ENCODE measurements around the gene ZFYVE28.
"Not testable (repeated sequence)": the region's sequence is repeated elsewhere in the genome, so short reads cannot be mapped to it uniquely, and the experiment has no call there.

ZFYVE28 gene

DNA sequence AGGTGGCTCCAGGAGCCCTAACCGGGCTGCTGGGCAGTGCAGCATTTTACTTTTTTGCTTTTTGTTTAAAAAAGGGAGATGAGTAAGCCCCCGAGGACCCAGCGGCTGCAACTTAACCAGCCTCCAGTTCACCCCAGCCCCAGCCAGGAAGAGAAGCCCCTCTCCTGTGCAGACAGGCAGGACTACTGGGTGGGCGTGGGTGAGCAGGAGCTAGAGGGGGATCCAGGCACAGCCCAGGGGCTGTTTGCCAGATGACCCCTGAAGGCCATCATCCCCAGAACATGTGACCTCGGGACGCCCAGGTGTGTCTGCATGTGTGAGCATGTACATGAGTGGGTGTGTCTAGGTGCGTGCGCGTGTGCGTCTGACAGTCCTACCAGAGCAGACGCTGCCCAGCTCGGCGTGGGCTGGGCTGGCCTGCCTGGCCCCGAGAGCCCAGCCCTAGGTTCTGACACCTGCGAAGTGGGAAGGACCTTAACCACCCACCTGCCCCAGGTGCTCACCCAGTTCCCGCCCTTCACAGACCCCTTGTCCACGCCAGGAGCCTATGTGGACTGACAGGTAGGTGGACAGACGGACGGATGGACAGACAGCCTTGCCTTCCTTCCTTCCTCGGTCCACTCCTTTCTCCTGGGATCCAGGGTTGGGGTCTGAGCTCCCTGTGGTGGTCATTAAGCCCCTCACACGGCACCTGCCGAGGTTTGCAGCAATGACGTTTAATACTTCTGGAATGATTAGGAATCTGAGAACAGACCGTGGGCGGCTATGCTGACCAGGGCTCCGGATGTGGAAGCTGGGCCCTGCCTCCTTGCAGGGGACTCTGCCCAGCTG is 168.7 kb downstream of the ZFYVE28 start:
- no peak for DNase-seq (ENCODE audit: low read depth in 2 of 2)

DNA sequence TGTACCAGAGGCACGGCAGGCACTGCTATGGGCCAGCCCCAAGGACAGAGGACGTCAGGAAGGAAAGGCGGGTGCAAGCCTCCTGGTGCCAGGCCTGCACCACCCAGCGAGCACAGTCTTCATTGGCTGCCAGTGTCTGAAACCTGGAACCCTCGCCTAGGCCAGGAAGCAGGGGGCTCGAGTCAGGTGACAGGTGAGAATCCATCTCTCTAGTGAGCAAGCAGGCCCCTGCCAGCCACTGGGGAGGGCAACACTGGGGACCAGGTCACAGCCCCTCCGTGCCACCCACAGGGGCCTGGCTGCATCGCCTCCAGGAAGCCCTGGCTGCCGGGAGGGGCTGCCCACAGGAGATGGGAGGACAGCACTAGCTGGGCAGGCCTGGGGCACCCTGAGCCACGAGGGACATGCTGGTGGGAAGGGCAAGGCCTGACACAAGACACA is 169.6 kb downstream of the ZFYVE28 start:
- DNase-seq (ENCODE audit: low read depth in 2 of 2) = no peak

DNA sequence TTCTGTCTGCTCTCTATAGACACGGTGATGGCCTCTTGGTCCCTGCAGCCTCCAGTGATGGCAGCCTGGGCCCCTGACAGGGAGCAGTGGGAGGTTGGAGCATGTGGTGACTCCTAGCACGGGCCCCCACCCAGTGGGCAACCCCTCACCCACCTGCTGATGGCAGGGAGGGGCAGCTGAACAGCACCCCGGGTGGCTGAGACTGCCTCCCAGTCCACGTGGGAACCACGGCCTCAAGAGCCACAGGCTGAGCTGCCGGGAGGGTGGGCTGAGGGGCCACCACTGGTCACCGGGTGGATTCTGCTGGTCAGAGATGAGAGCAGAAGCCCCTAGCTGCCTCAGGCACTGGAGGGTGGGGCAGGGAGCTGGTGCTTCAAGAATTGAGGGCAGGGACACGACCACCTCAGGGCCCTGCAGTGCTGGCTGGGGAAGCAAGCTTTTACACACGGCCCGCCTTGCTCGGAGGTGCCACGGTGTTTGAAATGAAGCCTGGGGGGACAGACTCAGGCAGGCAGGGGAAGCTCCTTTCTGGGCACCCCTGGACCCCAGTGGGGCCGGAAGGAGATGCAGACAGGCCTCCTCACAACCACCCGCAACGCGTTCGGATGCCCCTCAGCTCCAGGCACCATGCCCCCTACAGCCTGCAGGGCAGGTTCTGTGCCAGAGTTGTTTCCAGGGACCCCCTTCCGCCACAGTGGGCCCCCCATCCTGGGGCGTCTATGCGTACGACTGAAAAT is 170.2 kb downstream of the ZFYVE28 start:
- no peak for DNase-seq (ENCODE audit: low read depth in 2 of 2)

DNA sequence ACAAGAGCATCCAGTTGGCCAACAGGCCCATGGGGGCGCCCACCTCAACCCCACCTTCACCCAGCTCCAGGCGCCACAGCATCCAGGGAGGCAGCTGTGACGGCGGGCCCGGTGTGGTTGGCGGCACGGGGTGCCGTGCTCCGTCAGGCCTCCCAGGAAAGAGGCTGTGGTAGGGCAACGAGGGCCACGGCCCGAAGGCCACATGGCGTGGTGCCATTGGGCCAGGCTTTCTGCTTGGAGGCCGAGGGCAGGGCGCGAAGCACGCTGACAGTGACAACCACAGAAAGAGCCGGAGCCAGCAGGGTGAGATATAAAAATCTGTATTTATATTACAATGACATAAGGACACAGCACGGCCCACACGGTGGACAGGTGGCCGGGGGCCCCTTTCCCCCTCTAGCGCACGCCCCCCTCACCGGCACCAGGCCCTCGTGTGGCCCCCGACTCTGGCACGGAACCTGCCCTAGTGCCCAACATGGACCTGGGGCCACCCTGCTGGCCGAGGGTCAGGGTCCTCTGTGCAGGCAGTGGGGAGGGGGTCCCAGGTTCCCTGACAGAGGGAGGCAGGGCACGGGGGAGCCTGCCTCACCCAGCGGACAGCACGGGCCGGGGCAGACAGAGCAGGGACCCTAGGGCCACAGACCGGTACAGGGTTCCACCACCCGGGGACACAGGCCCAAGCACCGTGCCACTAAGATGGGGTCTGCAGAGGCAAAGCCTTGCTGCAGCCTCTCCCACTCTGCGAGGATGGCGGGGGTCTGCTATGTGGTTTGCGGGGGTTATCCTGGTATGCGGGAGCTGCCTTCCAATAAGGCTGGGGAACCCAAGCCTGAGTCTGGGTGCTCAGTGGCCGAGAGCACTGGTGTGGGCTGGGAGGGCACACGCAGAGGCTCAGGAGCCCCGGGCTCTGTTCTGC is 171.1 kb downstream of the ZFYVE28 start:
- DNase-seq (ENCODE audit: low read depth in 2 of 2) = no peak

DNA sequence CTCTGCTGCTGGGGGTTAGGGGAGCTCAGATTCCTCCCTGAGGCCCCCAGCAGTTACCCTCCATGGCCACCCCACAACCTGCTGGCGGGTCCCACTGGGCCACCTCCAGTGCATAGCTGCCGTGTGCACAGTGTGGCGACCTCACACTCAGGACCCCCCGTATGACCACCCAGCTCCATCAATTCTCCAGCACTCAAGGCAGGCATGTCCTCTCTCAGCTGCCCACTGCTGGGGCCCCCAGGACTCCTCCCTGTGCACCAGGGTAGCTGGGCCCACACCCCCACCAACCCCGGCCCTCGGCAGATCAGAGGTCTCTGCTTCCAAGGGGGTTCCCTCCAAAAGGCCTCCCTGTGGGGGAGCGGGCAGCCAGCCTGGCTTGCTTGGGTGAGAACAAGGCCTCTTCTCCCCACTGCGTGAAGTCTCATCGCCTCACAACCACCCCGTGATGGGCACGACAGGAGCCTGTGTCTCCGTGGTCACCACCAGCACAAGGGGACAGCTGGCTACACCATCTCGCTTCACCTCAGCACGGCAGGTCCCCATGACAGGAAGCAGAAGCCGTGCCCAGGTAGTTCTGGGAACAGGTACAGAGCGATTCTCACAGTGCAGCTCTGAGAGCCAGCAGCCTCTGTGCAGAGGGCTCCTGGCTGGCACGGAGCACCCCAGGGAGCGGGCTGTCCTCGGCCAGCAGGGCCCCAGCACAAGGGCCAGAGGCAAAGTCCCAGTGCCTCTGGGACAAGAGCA is 171.9 kb downstream of the ZFYVE28 start:
- no peak for DNase-seq (ENCODE audit: low read depth in 2 of 2)

DNA sequence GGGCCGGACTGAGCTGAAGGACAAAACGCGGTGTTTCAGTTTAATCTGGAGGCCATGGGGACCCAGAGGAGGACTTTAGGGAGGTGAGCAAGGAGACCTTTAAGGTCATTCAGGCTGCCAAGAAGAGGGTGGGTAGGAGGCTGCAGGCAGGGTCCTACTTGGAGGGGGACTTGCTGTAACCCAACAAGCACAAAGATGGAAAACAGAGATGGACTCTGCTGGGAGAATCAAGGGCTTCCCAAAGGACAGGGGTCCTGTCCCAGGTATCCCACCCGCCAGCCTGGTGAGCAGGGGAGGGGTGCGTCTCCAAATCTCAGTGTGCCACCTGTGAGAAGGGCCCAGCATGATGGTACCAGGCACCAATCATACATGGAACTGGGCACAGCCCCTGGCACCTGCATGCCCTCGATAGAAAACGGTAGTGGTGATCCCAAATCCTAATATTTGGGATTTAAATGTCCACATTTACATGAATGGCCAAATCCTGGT is 172.6 kb downstream of the ZFYVE28 start:
- DNase-seq (ENCODE audit: low read depth in 2 of 2) = no peak

DNA sequence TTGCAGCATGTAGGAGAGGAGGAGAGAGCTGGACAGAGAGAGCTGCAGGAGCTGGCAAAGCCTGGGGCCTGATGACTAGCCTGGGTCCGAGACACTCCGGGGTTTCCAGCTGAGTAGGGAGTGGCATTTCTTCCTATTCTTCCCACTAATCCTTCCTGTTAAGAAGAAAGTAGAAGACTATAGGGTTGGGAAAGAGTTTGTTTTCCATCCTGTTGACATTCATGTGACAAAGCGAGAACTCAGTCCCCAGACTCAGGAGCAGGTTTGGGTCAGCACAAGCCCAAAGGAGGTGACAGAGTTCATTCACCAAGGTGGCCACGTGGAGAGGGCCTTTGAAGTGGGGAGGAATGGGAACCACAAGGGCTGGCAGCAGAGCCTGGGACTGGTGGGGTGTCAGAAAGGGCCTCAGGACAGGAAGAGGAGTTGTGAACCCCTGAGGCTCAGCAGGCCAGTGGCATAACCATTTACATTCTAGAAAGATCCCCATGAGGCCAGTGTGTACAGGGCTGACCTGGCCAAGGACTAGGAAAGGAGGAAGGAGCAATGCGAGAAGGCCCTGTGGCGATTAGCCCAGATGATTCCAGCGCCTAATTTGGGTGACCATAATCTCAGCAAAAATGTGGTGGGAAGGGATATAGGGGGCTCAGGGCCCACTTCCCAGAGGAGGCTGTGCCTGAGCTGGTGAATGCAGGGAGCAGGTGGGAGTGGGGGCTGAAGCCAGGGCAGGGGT is 173.2 kb downstream of the ZFYVE28 start:
- no peak for DNase-seq (ENCODE audit: low read depth in 2 of 2)

DNA sequence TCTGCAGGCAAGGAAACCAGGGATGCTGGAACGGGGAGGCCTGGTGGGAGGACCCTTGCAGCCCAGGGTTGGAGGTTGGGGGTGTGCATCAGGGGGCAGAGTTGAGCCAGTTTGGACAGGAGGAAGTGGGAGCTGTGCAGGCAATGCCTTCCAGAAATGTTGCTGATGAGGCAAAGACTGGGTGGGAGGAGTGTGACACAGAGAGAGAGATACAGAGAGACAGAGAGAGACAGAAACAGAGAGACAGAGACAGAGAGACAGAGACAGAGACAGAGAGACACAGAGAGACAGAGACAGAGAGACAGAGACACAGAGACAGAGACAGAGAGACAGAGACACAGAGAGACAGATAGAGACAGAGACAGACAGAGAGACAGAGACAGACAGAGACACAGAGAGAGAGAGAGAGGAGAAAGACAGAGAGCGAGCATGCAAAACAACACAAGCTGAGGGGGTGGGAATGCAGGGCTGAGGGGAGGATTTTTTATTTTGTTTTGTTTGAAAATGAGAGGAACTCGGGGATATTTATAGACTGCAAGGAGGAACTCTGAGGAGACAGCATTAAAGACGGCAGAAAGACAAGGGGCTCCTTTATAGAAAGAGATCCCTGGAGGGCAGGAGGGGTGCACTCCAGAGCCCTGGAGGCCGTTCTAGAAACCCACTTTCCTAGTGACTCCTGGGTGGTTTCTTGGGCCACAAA is 174.6 kb downstream of the ZFYVE28 start:
- DNase-seq (ENCODE audit: low read depth in 2 of 2) = no peak

DNA sequence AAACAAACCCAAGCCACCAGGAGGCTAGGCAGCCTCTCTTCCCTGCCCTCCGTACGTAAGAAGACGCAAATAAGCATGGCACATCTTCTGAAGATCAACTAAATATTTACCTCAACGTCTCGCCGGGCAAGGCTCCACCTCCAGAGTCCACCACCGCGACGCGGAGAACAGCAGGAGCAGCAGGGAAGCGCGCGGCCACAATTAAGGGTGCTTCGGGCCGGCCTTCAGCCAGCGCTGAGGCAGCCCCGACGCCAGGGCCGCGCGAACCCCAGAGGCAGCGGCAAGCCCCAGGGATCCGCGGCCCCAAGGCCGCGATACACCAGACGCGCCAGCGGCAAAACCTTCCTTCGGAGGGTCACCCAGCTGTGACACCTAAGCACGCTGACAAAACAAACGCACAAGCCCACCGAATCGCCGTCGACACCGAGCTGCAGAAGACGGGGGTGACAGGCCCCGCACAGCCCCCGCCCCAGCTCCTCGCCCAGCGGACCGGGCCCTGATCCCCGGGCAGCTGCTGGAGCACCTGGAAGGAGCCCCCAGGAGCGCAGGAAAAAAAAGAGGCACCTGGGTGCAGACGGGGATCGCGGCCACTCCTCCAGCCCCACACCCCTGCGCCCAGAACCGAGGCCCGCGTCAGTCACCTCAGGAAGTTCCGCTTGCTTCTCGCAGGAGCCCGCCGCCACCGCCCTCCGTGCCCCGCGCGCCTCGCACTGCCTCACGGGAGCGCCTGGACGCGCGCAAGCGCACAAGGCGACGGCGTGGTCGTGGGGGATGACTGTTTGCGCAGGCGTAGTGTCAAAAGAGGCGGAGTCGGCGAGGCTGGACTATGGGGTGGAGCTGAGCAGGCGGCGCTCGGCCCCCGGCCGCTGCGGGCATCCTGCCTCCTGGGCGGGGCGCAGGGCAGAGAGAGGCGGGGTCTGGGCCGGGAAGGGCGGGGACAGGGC is 176.8 kb downstream of the ZFYVE28 start, which contains the start of the genes HAUS3 and POLN:
Gene HAUS3 (minus strand): TSS at position 712 of the 944 bp plus-strand sequence. CDS start 1,175 bp downstream, outside the sequence.
Gene POLN (minus strand): TSS at position 712 of the 944 bp plus-strand sequence. CDS start 12,890 bp downstream, outside the sequence.
- peak; percentile 97 to 98 for DNase-seq (ENCODE audit: low read depth in 2 of 2)

DNA sequence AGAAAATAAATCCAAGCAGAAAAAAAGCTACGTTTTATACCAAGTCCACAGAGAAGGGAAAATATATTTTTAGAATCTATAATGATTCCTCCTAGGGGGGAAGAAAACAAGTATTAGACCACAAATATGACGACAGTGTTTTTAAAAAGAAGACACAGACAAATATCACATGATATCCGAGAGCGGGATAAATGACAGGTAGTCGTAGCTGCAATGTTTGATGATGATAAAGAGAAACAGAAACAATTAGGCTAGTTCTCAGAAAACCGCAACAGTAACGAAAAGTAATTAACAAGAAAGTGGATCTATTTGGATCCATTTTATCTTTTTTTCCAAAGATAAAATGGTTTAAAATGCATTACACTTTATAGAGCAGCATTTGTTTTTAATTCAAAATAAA is 177.4 kb downstream of the ZFYVE28 start:
- DNase-seq (ENCODE audit: low read depth in 2 of 2) = no peak

DNA sequence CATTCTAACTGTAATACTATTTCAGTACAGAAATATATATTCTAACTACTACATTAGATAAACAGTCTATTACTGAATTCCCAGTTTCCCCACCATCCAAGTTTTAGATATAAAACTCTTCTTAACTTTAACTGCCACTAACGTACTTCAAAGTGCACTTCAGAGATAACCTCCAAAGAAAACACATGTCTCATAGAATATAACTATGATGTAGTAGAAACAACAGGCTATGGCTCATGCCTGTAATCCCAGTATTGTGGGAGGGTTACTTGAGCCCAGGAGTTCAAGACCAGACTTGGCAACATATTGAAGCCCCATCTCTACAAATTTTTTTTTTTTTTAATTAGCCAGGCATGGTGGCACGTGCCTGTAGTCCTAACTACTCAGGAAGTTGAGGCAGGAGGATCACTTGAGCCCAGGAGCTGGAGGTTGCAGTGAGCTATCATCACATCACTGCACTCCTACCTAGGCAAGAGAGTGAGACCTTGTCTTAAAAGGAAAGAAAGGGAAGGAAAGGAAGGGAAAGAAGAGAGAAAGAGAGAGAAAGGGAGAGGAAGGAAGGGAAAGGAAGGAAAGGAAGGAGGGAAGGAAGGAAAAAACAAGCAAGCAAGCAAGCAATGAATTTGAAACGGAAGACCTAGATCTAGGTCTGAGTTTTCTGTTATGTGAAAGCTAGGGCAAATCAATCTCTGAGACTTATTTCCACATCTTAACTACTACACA is 181.3 kb downstream of the ZFYVE28 start:
- no peak for DNase-seq (ENCODE audit: low read depth in 2 of 2)

DNA sequence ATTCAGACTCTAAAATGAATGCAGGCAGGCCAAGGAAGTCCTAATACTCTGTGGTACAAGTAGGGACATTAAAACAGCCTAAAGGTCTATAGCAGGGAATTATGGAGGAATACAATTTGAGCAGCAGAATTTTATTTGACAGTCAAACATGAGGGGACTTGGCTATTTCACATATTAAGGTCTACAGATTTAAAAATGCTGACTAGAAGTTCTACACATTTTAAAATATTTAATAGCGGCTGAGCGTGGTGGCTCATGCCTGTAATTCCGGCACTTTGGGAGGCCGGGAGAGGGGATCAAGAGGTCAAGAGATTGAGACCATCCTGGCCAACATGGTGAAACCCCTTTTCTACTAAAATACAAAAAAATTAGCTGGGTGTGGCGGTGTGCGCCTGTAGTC is 187.4 kb downstream of the ZFYVE28 start:
- no peak for DNase-seq (ENCODE audit: low read depth in 2 of 2)

DNA sequence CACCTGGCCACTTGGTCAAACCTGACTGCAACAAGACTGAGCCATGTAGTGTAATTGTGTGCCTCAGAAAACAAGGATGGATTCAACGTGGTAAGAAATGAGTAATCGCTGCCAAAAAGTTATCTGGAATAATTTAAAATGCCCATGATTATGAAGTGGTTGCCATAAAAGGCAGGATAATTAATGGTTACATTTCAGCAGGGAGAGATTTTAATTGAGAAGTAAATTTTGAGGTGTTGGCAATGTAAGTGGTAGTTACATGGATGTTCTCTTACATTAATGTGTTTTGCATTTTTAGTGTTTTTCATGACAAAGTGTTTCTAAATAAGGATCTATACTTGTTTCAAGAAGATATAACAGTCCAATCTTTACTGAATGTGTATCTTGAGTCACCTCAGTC is 192.2 kb downstream of the ZFYVE28 start:
- DNase-seq (ENCODE audit: low read depth in 2 of 2) = no peak

DNA sequence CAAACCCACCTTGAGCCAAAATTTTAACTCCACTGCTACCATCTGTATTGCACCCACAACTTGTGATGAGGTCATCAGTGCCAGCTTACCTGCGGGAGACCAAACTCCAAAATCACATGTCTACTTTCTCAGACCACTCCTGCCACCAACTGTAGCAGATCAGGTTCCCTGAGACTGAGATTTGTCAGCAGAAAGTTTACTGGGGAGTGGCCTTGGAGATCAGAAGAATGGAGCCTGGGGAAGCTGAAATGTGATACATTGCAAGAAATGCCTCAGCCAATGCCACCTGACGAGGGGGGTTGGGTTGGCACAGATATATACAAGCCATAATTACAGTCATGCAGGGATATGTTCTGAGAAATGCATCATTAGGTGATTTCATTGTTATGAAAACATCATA is 195.6 kb downstream of the ZFYVE28 start:
- DNase-seq (ENCODE audit: low read depth in 2 of 2) = no peak

DNA sequence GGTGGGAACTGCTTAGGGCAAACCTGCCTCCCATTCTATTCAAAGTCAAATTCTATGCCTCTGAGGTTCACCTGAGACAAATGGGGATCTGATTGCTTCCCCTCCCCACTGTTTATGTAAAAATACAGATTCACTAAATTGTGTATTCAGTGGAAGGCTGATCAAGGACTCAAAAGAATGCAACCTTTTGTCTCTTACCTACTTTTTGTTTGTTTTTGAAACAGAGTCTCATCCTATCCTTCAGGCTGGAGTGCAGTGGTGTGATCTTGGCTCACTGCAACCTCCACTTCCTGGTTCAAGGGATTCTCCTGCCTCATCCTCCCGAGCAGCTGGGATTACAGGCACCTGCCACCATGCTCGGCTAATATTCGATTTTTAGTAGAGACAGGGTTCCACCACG is 197.1 kb downstream of the ZFYVE28 start:
- not testable (repeated sequence) for DNase-seq (ENCODE audit: low read depth in 2 of 2)

DNA sequence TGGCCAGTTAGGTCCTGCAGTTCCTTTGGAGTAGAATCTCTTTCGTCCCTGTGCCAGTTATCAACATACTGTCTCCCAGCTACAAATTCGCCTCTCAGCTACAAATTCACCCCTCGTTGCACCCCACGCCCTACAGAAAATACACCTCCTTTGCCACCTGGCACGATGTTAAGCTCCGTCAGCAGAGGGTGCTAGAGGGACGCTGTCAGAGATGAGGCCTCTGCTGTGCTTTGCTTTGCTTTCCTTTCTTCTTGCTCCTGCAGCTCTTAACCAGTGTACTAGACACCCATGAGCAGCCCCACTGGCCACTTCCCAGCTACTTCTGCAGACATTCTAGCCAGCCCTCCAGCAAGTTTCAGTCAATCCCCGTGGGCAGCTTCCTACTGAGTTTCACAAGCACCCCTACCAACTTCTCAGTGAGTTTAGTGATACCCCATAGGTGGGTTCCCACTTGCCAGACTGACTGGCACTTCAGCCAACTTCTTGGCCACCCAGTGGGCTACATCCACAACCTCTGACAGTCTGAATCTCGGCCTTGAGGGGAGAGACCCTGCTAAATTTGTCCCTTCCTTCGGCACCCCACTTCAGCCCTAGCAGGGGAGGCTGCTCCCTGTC is 198.3 kb downstream of the ZFYVE28 start:
- DNase-seq (ENCODE audit: low read depth in 2 of 2) = peak; percentile 67 to 73

Data from stimulated activated CD4-positive, alpha-beta T cell treated with anti-CD3 and anti-CD28 coated beads, Interleukin-1b, Interleukin-23, amount 100 ng/mL, for 4 hours (primary cell).